Right lobe of liver (tissue), 4 donors: ENCODE measurements around the gene ZFYVE1.

Experiments used
- POLR2A ChIP-seq: fragments of 450-650 bp; IDR thresholded peaks from one replicate; pipeline ENCODE4 v1.6.1; 2017; ENCODE audit warnings: antibody characterized with exemption, mild to moderate bottlenecking
- TF ChIP-seq, protein P1 (sequence below), 4 donors: fragments of 200-600 bp in 3 of 4; fragments of 450-650 bp in 1 of 4; IDR thresholded peaks; one replicate each; pipeline versions ENCODE4 v1.5.1 to v1.8.0; 2016 to 2022; ENCODE audit warnings: antibody characterized with exemption in 4 of 4, mild to moderate bottlenecking in 2 of 4
- donor health status: DM: no; HTN: no; CAD: no.
- donor health status: DM: no; HTN: no; CAD: no.
- donor health status: DM: no; HTN: yes; CAD: no.

DNA sequence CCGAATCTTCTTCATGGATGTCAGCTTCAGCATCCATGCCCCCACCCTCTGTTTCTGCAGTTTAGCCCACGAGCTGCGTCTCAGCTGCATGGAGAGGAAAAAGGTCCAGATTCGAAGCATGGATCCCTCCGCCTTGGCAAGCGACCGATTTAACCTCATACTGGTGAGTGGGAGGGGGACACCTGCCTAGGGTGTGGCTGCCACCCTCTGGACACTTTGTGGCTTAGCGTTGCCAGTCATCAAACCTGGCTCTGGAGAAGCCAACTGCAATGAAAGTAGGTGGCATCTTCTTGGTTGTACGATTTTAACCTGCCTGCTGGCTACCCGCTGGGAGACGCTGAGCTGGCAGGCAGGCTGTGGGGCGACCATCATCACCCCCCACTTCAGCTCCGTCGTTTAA, 84.0 kb downstream of the ZFYVE1 start:
- TF ChIP-seq, protein P1, sequence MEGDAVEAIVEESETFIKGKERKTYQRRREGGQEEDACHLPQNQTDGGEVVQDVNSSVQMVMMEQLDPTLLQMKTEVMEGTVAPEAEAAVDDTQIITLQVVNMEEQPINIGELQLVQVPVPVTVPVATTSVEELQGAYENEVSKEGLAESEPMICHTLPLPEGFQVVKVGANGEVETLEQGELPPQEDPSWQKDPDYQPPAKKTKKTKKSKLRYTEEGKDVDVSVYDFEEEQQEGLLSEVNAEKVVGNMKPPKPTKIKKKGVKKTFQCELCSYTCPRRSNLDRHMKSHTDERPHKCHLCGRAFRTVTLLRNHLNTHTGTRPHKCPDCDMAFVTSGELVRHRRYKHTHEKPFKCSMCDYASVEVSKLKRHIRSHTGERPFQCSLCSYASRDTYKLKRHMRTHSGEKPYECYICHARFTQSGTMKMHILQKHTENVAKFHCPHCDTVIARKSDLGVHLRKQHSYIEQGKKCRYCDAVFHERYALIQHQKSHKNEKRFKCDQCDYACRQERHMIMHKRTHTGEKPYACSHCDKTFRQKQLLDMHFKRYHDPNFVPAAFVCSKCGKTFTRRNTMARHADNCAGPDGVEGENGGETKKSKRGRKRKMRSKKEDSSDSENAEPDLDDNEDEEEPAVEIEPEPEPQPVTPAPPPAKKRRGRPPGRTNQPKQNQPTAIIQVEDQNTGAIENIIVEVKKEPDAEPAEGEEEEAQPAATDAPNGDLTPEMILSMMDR (IDR thresholded peaks at IDR 0.05) = no peak
- no peak for TF ChIP-seq POLR2A
